H1 (cell line): ENCODE data around the gene CLIC1. TPM values are rescaled to one million over a fixed set of nuclear protein-coding genes. Genes with fewer than 3 reads are reported as not detected.
A peak's percentile ranks its signal among the peaks of the same experiment; 100 is the strongest.

Experiments
- CTCF ChIA-PET: fragments of 300-600 bp; sonication (Branson Sonifier 250); formaldehyde crosslinking; loops from one replicate; lab custom pipeline; 2021; ENCODE audit not compliant: partially characterized antibody; lab: Charles Lee
- POLR2A ChIA-PET: fragments of 300-600 bp; sonication (Branson Sonifier 250); formaldehyde crosslinking; loops from one replicate; lab custom pipeline; 2021; ENCODE audit warnings: inconsistent platforms; ENCODE audit not compliant: partially characterized antibody; lab: Charles Lee
- DNase-seq, 2 experiments: peaks; one replicate each; pipeline versions ENCODE4 v3.0.0 to v3.0.0-alpha.2; 2010 to 2022; ENCODE audit warnings: low spot score in 2 of 2, low read depth in 1 of 2, mixed read lengths in 1 of 2
- FAIRE-seq: peaks from 2 replicates; lab custom pipeline; 2011; peaks lifted over from hg19 to GRCh38; lab: Jason Lieb, UNC
- H2AFZ ChIP-seq: 2 replicates; pipeline ENCODE4 v1.8.1; 2012; ENCODE audit warnings: low read length, inconsistent platforms
- H2AK5ac ChIP-seq: 2 replicates; pipeline ENCODE4 v1.6.1; 2013; ENCODE audit warnings: low read depth, low read length
- H2BK120ac ChIP-seq: replicated peaks from 2 replicates; pipeline ENCODE3; 2013; ENCODE audit warnings: low read depth, low read length, inconsistent platforms
- H2BK12ac ChIP-seq: 2 replicates; pipeline ENCODE4 v1.6.1; 2013; ENCODE audit warnings: low read depth, low read length
- H2BK15ac ChIP-seq: 2 replicates; pipeline ENCODE4 v1.6.1; 2013; ENCODE audit warnings: low read length
- H2BK20ac ChIP-seq: 2 replicates; pipeline ENCODE4 v1.6.1; 2013; ENCODE audit warnings: low read length
- H2BK5ac ChIP-seq: 2 replicates; pipeline ENCODE4 v1.6.1; 2013; ENCODE audit warnings: low read depth, low read length
- H3K14ac ChIP-seq: 2 replicates; pipeline ENCODE4 v1.6.1; 2013; ENCODE audit warnings: inconsistent platforms; ENCODE audit not compliant: insufficient read length
- H3K18ac ChIP-seq: 2 replicates; pipeline ENCODE4 v1.6.1; 2013; ENCODE audit warnings: low read length; ENCODE audit errors: extremely low read depth
- H3K23ac ChIP-seq: 2 replicates; pipeline ENCODE4 v1.6.1; 2013; ENCODE audit warnings: inconsistent platforms; ENCODE audit not compliant: insufficient read length
- H3K23me2 ChIP-seq: 2 replicates; pipeline ENCODE4 v1.6.1; 2013; ENCODE audit warnings: low read depth, low read length
- H3K27ac ChIP-seq: 2 replicates; pipeline ENCODE4 v1.6.1; 2011; ENCODE audit warnings: low read depth, low read length, inconsistent platforms
- H3K27me3 ChIP-seq, 4 experiments: replicated peaks in 1 of 4; 1 replicate in 1 of 4; 2 replicates in 3 of 4; pipeline versions ENCODE4 v1.6.1 to v1.8.1; 2011 to 2013; ENCODE audit warnings: low read length in 3 of 4, mild to moderate bottlenecking in 3 of 4, inconsistent platforms in 2 of 4, mixed read lengths in 2 of 4, moderate library complexity in 1 of 4; ENCODE audit not compliant: control insufficient read depth in 3 of 4, insufficient read depth in 3 of 4; ENCODE audit errors: extremely low read depth in 1 of 4
- H3K36me3 ChIP-seq, 4 experiments: 2 replicates each; pipeline versions ENCODE4 v1.6.1 to v1.8.1; 2011 to 2013; ENCODE audit warnings: mild to moderate bottlenecking in 4 of 4, low read length in 3 of 4, moderate library complexity in 2 of 4, control low read depth in 1 of 4, inconsistent platforms in 1 of 4; ENCODE audit not compliant: insufficient read depth in 4 of 4, control insufficient read depth in 2 of 4
- H3K4ac ChIP-seq: replicated peaks from 2 replicates; pipeline ENCODE3; 2013; ENCODE audit warnings: low read length, low read depth, mixed read lengths, inconsistent platforms; ENCODE audit not compliant: insufficient read length
- H3K4me1 ChIP-seq, 4 experiments: replicated peaks in 1 of 4; 1 replicate in 1 of 4; 2 replicates in 3 of 4; pipeline versions ENCODE4 v1.6.1 to v1.8.1; 2011 to 2013; ENCODE audit warnings: low read length in 3 of 4, inconsistent platforms in 2 of 4, mixed read lengths in 1 of 4; ENCODE audit not compliant: insufficient read depth in 4 of 4, control insufficient read depth in 3 of 4
- H3K4me2 ChIP-seq, 2 experiments: 2 replicates each; pipeline versions ENCODE4 v1.6.1 to v1.8.1; 2011 to 2013; ENCODE audit warnings: low read depth in 2 of 2, low read length in 2 of 2, control low read depth in 1 of 2, inconsistent platforms in 1 of 2, mild to moderate bottlenecking in 1 of 2; ENCODE audit not compliant: insufficient read depth in 1 of 2
- H3K4me3 ChIP-seq, 4 experiments: fragments of 200-600, 300-600 bp in 1 of 4; sonication (generic), shearing (Covaris generic), sonication (Bioruptor Twin) in 1 of 4; 2 replicates each; pipeline versions ENCODE4 v1.5.1 to v1.8.1; 2011 to 2016; ENCODE audit warnings: low read length in 4 of 4, low read depth in 3 of 4, control low read depth in 2 of 4, inconsistent platforms in 2 of 4, mild to moderate bottlenecking in 2 of 4, mixed read lengths in 1 of 4, moderate library complexity in 1 of 4; ENCODE audit not compliant: insufficient read depth in 2 of 4; ENCODE audit errors: extremely low read depth in 1 of 4
- H3K56ac ChIP-seq: replicated peaks from 2 replicates; pipeline ENCODE3; 2013; ENCODE audit warnings: low read depth, mild to moderate bottlenecking, mixed read lengths, low read length, inconsistent platforms; ENCODE audit not compliant: insufficient read length
- H3K79me1 ChIP-seq: 2 replicates; pipeline ENCODE4 v1.6.1; 2013; ENCODE audit warnings: low read depth, low read length, control low read depth
- H3K79me2 ChIP-seq, 2 experiments: 2 replicates each; pipeline versions ENCODE4 v1.6.1 to v1.8.1; 2012 to 2013; ENCODE audit warnings: low read length in 2 of 2, mild to moderate bottlenecking in 2 of 2, inconsistent platforms in 1 of 2; ENCODE audit not compliant: insufficient read depth in 2 of 2, control insufficient read depth in 1 of 2
- H3K9ac ChIP-seq, 4 experiments: replicated peaks in 1 of 4; 1 replicate in 1 of 4; 2 replicates in 3 of 4; pipeline versions ENCODE4 v1.6.1 to v1.8.1; 2011 to 2013; ENCODE audit warnings: low read depth in 3 of 4, low read length in 3 of 4, control low read depth in 2 of 4, mild to moderate bottlenecking in 2 of 4, moderate library complexity in 2 of 4, inconsistent platforms in 1 of 4; ENCODE audit errors: extremely low read depth in 1 of 4
- H3K9me3 ChIP-seq, 2 experiments: 2 replicates each; pipeline versions ENCODE4 v1.6.1 to v1.8.1; 2012 to 2013; ENCODE audit warnings: mild to moderate bottlenecking in 2 of 2, moderate library complexity in 2 of 2, control low read depth in 1 of 2, inconsistent platforms in 1 of 2, low read depth in 1 of 2, low read length in 1 of 2, mixed read lengths in 1 of 2; ENCODE audit not compliant: insufficient read depth in 2 of 2
- H4K20me1 ChIP-seq, 2 experiments: replicated peaks in 1 of 2; 2 replicates each; pipeline versions ENCODE3 to v1.8.1; 2011 to 2013; ENCODE audit warnings: inconsistent platforms in 2 of 2, low read length in 2 of 2, mild to moderate bottlenecking in 1 of 2; ENCODE audit not compliant: insufficient read depth in 2 of 2, control insufficient read depth in 1 of 2
- H4K5ac ChIP-seq: 2 replicates; pipeline ENCODE4 v1.6.1; 2013; ENCODE audit warnings: low read length, low read depth, mixed read lengths, inconsistent platforms; ENCODE audit not compliant: insufficient read length
- H4K8ac ChIP-seq: 2 replicates; pipeline ENCODE4 v1.8.0; 2013; ENCODE audit warnings: mild to moderate bottlenecking, moderate library complexity, low read length, inconsistent platforms; ENCODE audit not compliant: insufficient read depth; ENCODE audit errors: extremely low read depth
- H4K91ac ChIP-seq: replicated peaks from 2 replicates; pipeline ENCODE3; 2013; ENCODE audit warnings: low read length, mixed read lengths, inconsistent platforms; ENCODE audit not compliant: insufficient read length
- CHD1 ChIP-seq: IDR thresholded peaks from 2 replicates; pipeline ENCODE4 v1.6.1; 2012; ENCODE audit warnings: low read depth, low read length, improper control_type of control experiment
- CTBP2 ChIP-seq: IDR thresholded peaks from 2 replicates; pipeline ENCODE4 v1.7.0; 2011; ENCODE audit warnings: borderline replicate concordance, mild to moderate bottlenecking, moderate library complexity, mixed read lengths, low read length; ENCODE audit not compliant: insufficient read depth, insufficient read length
- EGR1 ChIP-seq: IDR thresholded peaks from 2 replicates; pipeline ENCODE4 v1.6.1; 2011; ENCODE audit warnings: low read depth, low read length, borderline replicate concordance
- HDAC2 ChIP-seq, 2 experiments: fragments of 300-600 bp in 1 of 2; sonication (generic) in 1 of 2; IDR thresholded peaks; 2 replicates each; pipeline ENCODE4 v1.6.1; 2011 to 2012; ENCODE audit warnings: low read depth in 2 of 2, low read length in 2 of 2, mild to moderate bottlenecking in 2 of 2, moderate library complexity in 2 of 2, borderline replicate concordance in 1 of 2, inconsistent platforms in 1 of 2
- HDAC6 ChIP-seq: IDR thresholded peaks from one replicate; pipeline ENCODE4 v1.7.1; 2012; ENCODE audit warnings: low read depth, mild to moderate bottlenecking, inconsistent platforms, low read length, moderate library complexity
- NANOG ChIP-seq: IDR thresholded peaks from 2 replicates; pipeline ENCODE4 v1.6.1; 2011; ENCODE audit warnings: low read length, low read depth, mild to moderate bottlenecking, inconsistent platforms; ENCODE audit not compliant: insufficient read depth, poor library complexity, severe bottlenecking
- RFX5 ChIP-seq: IDR thresholded peaks from 2 replicates; pipeline ENCODE4 v1.6.1; 2011; ENCODE audit warnings: low read depth, low read length, improper control_type of control experiment, borderline replicate concordance
- RXRA ChIP-seq: IDR thresholded peaks from 2 replicates; pipeline ENCODE4 v1.6.1; 2011; ENCODE audit warnings: low read depth, mild to moderate bottlenecking, low read length, moderate library complexity; ENCODE audit not compliant: insufficient read depth
- SIRT6 ChIP-seq: IDR thresholded peaks from one replicate; pipeline ENCODE4 v1.7.1; 2012; ENCODE audit warnings: low read length, inconsistent platforms
- TBP ChIP-seq: IDR thresholded peaks from 2 replicates; pipeline ENCODE4 v1.6.1; 2011; ENCODE audit warnings: low read depth, low read length, improper control_type of control experiment
- ZNF274 ChIP-seq: IDR thresholded peaks from 2 replicates; pipeline ENCODE4 v1.7.0; 2012; ENCODE audit warnings: low read length, borderline replicate concordance; ENCODE audit errors: extremely low read depth
- WGBS, 2 experiments: shearing (Covaris generic) in 1 of 2; methylation state at CpG; one replicate each; pipeline versions ENCODE4 v1.1.6 to v1.1.7; 2013 to 2015; ENCODE audit warnings: low lambda C conversion rate in 2 of 2, mixed read lengths in 2 of 2, inconsistent platforms in 1 of 2, low coverage in 1 of 2, missing lambda C conversion rate in 1 of 2; ENCODE audit not compliant: insufficient replicate concordance in 2 of 2, insufficient coverage in 1 of 2, insufficient read length in 1 of 2; ENCODE audit errors: extremely low coverage in 1 of 2, missing lambda C conversion rate in 1 of 2; 5-methylcytosine and 5-hydroxymethylcytosine counted together
- polyA plus RNA-seq, 7 experiments: library from polyadenylated mRNA; depleted of rRNA in 3 of 7; stranded (reverse) in 5 of 7; unstranded in 2 of 7; fragments of >200 nt in 5 of 7; fragments of 200-250 nt in 2 of 7; gene quantifications; 1 replicate in 5 of 7; 2 replicates in 1 of 7; 4 replicates in 1 of 7; pipeline versions ENCODE4 v1.2.1 to v1.2.3, GENCODE V29; 2011 to 2013; ENCODE audit warnings: missing spikeins in 2 of 7, mixed read lengths in 2 of 7
- total RNA-seq: library from RNA; stranded (reverse); fragmentation: NEBNext Ultra II Directional; extraction: Animal tissue kit (Norgen Biotek cat#: 25700); gene quantifications from 2 replicates; pipeline ENCODE4 v1.2.1, GENCODE V29; 2021

CLIC1 gene
- total and polyA plus RNA-seq, 2 of the 8 experiments (the other 6 are each of a cell fraction or from before 2014, with no cell fraction given), result 250 to 277 TPM

GRCh38 chr6:31717499-31718222 is 18.7 kb downstream of the CLIC1 start:
- DNase-seq (no peak), FAIRE-seq (no peak)
- H3K4me3 ChIP-seq, result 0 out of 8 replicates have a peak overlapping the region, but pooled peaks of 1 of the 4 experiments have one; percentile 9
- no peaks in the 10 kb centered on the region for H3K36me3 ChIP-seq
- H2AFZ ChIP-seq, result 0 out of 2 replicates have a peak overlapping the region, but pooled peaks have one; percentile 43
- POLR2A ChIA-PET, result interaction anchor here (3.5 to 4.7 kb wide), 3 partner anchors 12 to 22 kb away, joined by 10 to 36 read pairs (median 19); partner anchors contain the start of genes ABHD16A, DDAH2 and MSH5
- H2BK15ac ChIP-seq, result no peak overlapping the region
- H3K23ac ChIP-seq, result no peak overlapping the region
- CTCF ChIA-PET, result interaction anchor here (0.7 to 1.5 kb wide), 8 partner anchors 10 to 72 kb away, joined by 3 to 5 read pairs (median 3); partner anchors contain the start of gene LY6G5B
- no peaks in the 10 kb centered on the region; a peak in 1 of 7 replicates for H3K27me3 ChIP-seq
- H3K9me3 ChIP-seq, result no peaks in the 10 kb centered on the region
- H3K56ac ChIP-seq, result no peak overlapping the region
- no peak overlapping the region for H3K14ac ChIP-seq
- 0 out of 4 replicates have a peak overlapping the region, but pooled peaks of 1 of the 2 experiments have one; percentile 45 for H3K4me2 ChIP-seq
- no peaks in the 10 kb centered on the region for H4K20me1 ChIP-seq
- no peak overlapping the region for H4K8ac ChIP-seq
- no peak overlapping the region for H2BK12ac ChIP-seq
- no peak overlapping the region for H2AK5ac ChIP-seq
- WGBS, 2 experiments, result 63% methylated on average over 10 of the region's 10 CpGs; no CpG with 5 or more reads in 1 of the 2 experiments
- H3K27ac ChIP-seq, result no peak overlapping the region
- no peak overlapping the region for H2BK120ac ChIP-seq
- H4K5ac ChIP-seq, result peak overlapping the region; percentile 51
- H3K23me2 ChIP-seq, result no peaks in the 10 kb centered on the region
- peaks cover 11 to 29% (median 27%) of the 10 kb centered on the region in 4 experiments for H3K4me1 ChIP-seq
- no peaks in the 10 kb centered on the region for H3K79me1 ChIP-seq
- no peak overlapping the region for H2BK20ac ChIP-seq
- no peaks in the 10 kb centered on the region for H3K79me2 ChIP-seq
- H3K4ac ChIP-seq, result no peak overlapping the region
- no peak overlapping the region for H3K18ac ChIP-seq
- no peak overlapping the region for H4K91ac ChIP-seq
- no peak overlapping the region for H3K9ac ChIP-seq
- no peak overlapping the region for H2BK5ac ChIP-seq
- TF ChIP-seq ZNF274 (no peak), RFX5 (no peak), NANOG (no peak), HDAC6 (no peak), RXRA (no peak), EGR1 (0 out of 2 replicates have a peak, but pooled peaks have one; percentile 12), SIRT6 (no peak), CTBP2 (no peak), TBP (no peak), HDAC2 (IDR thresholded peaks at IDR 0.05; ENCODE audit: borderline replicate concordance in 1 of 2, low read depth in 2 of 2, low read length in 2 of 2) (0 out of 4 replicates have a peak, but pooled peaks of 1 of the 2 experiments have one; percentile 45), CHD1 (no peak)
